ENCODE results near the gene RELT.

The RELT gene

GRCh38 chr11:73356979-73357860 is 19.0 kb upstream of the RELT start:
- TF ChIP-seq CTCF (IDR thresholded peaks at IDR 0.05; ENCODE audit: borderline replicate concordance, control extremely low read depth, extremely low read depth, insufficient read depth, missing control alignments) = no peak
- DNase-seq (ENCODE audit: low spot score) = no peak
- in situ Hi-C loops (cut with MboI; ENCODE audit: low sequenced_read_pairs, unreplicated experiment) = loop anchor here (10.0 kb wide), 1 partner anchor 298 kb away; no protein-coding TSS in a partner anchor

- DNase-seq (ENCODE audit: low spot score) = no peak
- no peak for TF ChIP-seq CTCF (IDR thresholded peaks at IDR 0.05; ENCODE audit: borderline replicate concordance, control extremely low read depth, extremely low read depth, insufficient read depth, missing control alignments)
- in situ Hi-C loops (cut with MboI; ENCODE audit: low sequenced_read_pairs, unreplicated experiment) = loop anchor here (10.0 kb wide), 1 partner anchor 297 kb away; no protein-coding TSS in a partner anchor
Observed at GRCh38 chr11:73358071-73358470, 18.1 kb upstream of the RELT start.

- in situ Hi-C loops (cut with MboI; ENCODE audit: low sequenced_read_pairs, unreplicated experiment) = loop anchor here (10.0 kb wide), 1 partner anchor 295 kb away; no protein-coding TSS in a partner anchor
- no peak for TF ChIP-seq CTCF (IDR thresholded peaks at IDR 0.05; ENCODE audit: borderline replicate concordance, control extremely low read depth, extremely low read depth, insufficient read depth, missing control alignments)
- no peak for DNase-seq (ENCODE audit: low spot score)
Observed at GRCh38 chr11:73359341-73359740, 16.9 kb upstream of the RELT start.

GRCh38 chr11:73359930-73360742 is 16.1 kb upstream of the RELT start:
- in situ Hi-C loops (cut with MboI; ENCODE audit: low sequenced_read_pairs, unreplicated experiment) = loop anchor here (10.0 kb wide), 1 partner anchor 295 kb away; no protein-coding TSS in a partner anchor

GRCh38 chr11:73360743-73361369 is 15.3 kb upstream of the RELT start:
- in situ Hi-C loops (cut with MboI; ENCODE audit: low sequenced_read_pairs, unreplicated experiment) = no loop called here
- no peak for DNase-seq (ENCODE audit: low spot score)
- no peak for TF ChIP-seq CTCF (IDR thresholded peaks at IDR 0.05; ENCODE audit: borderline replicate concordance, control extremely low read depth, extremely low read depth, insufficient read depth, missing control alignments)

More at GRCh38 chr11:73359930-73360742, 16.1 kb upstream of the RELT start:
- TF ChIP-seq CTCF (IDR thresholded peaks at IDR 0.05; ENCODE audit: borderline replicate concordance, control extremely low read depth, extremely low read depth, insufficient read depth, missing control alignments) = no peak
- peak; percentile 60 for DNase-seq (ENCODE audit: low spot score)

Data from GM13976 (cell line).